SU-DHL-6 (cell line): ENCODE data around the gene WDR74.

ENCODE experiments used
- H2AFZ ChIP-seq: fragments of 200-600 bp; sonication (generic); 2 replicates; pipeline ENCODE4 v1.6.1; 2014; ENCODE audit warnings: low read depth, mild to moderate bottlenecking, moderate library complexity, mixed read lengths, antibody characterized with exemption, low read length; ENCODE audit not compliant: severe bottlenecking
- H3F3A ChIP-seq: fragments of 200-600 bp; shearing (Covaris generic); 2 replicates; pipeline ENCODE4 v1.6.0; 2016; ENCODE audit warnings: antibody characterized with exemption, mild to moderate bottlenecking; ENCODE audit not compliant: insufficient read depth
- H3K27ac ChIP-seq: fragments of 200-600 bp; sonication (generic); 2 replicates; pipeline ENCODE4 v1.5.1; 2016; ENCODE audit warnings: low read depth, mild to moderate bottlenecking, low read length, moderate library complexity, mixed read lengths
- H3K27me3 ChIP-seq: fragments of 200-600 bp; sonication (generic), shearing (Covaris generic); 2 replicates; pipeline ENCODE4 v1.6.0; 2014; ENCODE audit warnings: mild to moderate bottlenecking, low read length
- H3K36me3 ChIP-seq: fragments of 200-600 bp; sonication (generic); 2 replicates; pipeline ENCODE4 v1.6.1; 2014; ENCODE audit warnings: mild to moderate bottlenecking, low read length, mixed read lengths
- H3K4me2 ChIP-seq: fragments of 300-600, 200-600 bp; shearing (Covaris generic), sonication (generic); 2 replicates; pipeline ENCODE4 v1.6.0; 2014; ENCODE audit warnings: low read length, low read depth, mild to moderate bottlenecking; ENCODE audit not compliant: poor library complexity, severe bottlenecking
- H3K4me3 ChIP-seq: fragments of 200-600 bp; sonication (generic); 2 replicates; pipeline ENCODE4 v1.5.1; 2014; ENCODE audit warnings: antibody characterized with exemption, low read length, mild to moderate bottlenecking, mixed read lengths; ENCODE audit not compliant: insufficient read depth, poor library complexity, severe bottlenecking
- H3K79me2 ChIP-seq: fragments of 200-600 bp; sonication (generic); 2 replicates; pipeline ENCODE4 v1.6.1; 2014; ENCODE audit warnings: mild to moderate bottlenecking, low read length, moderate library complexity; ENCODE audit not compliant: insufficient read depth
- H3K9ac ChIP-seq: fragments of 200-600 bp; sonication (generic); 2 replicates; pipeline ENCODE4 v1.7.0; 2014; ENCODE audit warnings: mild to moderate bottlenecking, low read length
- H3K9me2 ChIP-seq: fragments of 200-600 bp; sonication (generic); replicated peaks from 2 replicates; pipeline ENCODE4 v1.6.1; 2014; ENCODE audit warnings: low read length; ENCODE audit not compliant: insufficient read depth
- H3K9me3 ChIP-seq: fragments of 200-600 bp; sonication (generic); 2 replicates; pipeline ENCODE4 v1.6.1; 2014; ENCODE audit warnings: low read length, mixed read lengths; ENCODE audit not compliant: insufficient read depth
- H4K20me1 ChIP-seq: fragments of 200-600 bp; sonication (generic); 2 replicates; pipeline ENCODE4 v1.6.1; 2014; ENCODE audit warnings: low read depth, mild to moderate bottlenecking, antibody characterized with exemption, low read length, moderate library complexity, mixed read lengths
- EZH2phosphoT487 ChIP-seq: fragments of 200-600 bp; sonication (generic), shearing (Covaris generic); conservative IDR thresholded peaks from 2 replicates; pipeline ENCODE4 v1.6.1; 2018; ENCODE audit warnings: mild to moderate bottlenecking, antibody characterized with exemption, low read length, moderate library complexity, mixed read lengths
- TF ChIP-seq, protein P1 (sequence below): fragments of 200-600 bp; sonication (generic); IDR thresholded peaks from one replicate; pipeline ENCODE4 v1.5.1; 2017; ENCODE audit warnings: antibody characterized with exemption, mild to moderate bottlenecking, low read length, moderate library complexity; ENCODE audit not compliant: insufficient read depth, poor library complexity, severe bottlenecking

Gene WDR74

GRCh38 chr11:62851807-62852522 lies 12.6 kb upstream of the WDR74 start:
- peaks cover 39% of the 10 kb centered on the region for H3K36me3 ChIP-seq
- H3K4me3 ChIP-seq = no peak overlapping the region
- H3K4me2 ChIP-seq = peak overlapping the region; percentile 93
- H3K9me2 ChIP-seq = no peaks in the 10 kb centered on the region
- TF ChIP-seq, protein P1, sequence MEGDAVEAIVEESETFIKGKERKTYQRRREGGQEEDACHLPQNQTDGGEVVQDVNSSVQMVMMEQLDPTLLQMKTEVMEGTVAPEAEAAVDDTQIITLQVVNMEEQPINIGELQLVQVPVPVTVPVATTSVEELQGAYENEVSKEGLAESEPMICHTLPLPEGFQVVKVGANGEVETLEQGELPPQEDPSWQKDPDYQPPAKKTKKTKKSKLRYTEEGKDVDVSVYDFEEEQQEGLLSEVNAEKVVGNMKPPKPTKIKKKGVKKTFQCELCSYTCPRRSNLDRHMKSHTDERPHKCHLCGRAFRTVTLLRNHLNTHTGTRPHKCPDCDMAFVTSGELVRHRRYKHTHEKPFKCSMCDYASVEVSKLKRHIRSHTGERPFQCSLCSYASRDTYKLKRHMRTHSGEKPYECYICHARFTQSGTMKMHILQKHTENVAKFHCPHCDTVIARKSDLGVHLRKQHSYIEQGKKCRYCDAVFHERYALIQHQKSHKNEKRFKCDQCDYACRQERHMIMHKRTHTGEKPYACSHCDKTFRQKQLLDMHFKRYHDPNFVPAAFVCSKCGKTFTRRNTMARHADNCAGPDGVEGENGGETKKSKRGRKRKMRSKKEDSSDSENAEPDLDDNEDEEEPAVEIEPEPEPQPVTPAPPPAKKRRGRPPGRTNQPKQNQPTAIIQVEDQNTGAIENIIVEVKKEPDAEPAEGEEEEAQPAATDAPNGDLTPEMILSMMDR = no peak
- TF ChIP-seq EZH2phosphoT487 = no peak
- no peaks in the 10 kb centered on the region for H3K9me3 ChIP-seq
- peak overlapping the region; percentile 20; the same call in 1 of the 2 replicates for H3K27ac ChIP-seq
- H3K79me2 ChIP-seq = peaks cover 34% of the 10 kb centered on the region
- no peak overlapping the region for H2AFZ ChIP-seq
- peaks cover 69% of the 10 kb centered on the region for H3F3A ChIP-seq
- no peaks in the 10 kb centered on the region for H3K27me3 ChIP-seq
- no peak overlapping the region for H3K9ac ChIP-seq
- peaks cover 23% of the 10 kb centered on the region for H4K20me1 ChIP-seq

GRCh38 chr11:62850911-62851806 lies 11.8 kb upstream of the WDR74 start:
- no peak for TF ChIP-seq EZH2phosphoT487
- TF ChIP-seq, protein P1 = no peak
- Histone ChIP-seq H3K79me2 (peaks cover 26% of the 10 kb centered on the region), H3K27ac (peak overlapping the region; percentile 30), H2AFZ (no peak overlapping the region), H3K4me3 (no peak overlapping the region), H3K4me2 (no peak overlapping the region), H3K9me2 (no peaks in the 10 kb centered on the region), H4K20me1 (peaks cover 23% of the 10 kb centered on the region), H3K9ac (no peak overlapping the region), H3K36me3 (peaks cover 39% of the 10 kb centered on the region), H3F3A (peaks cover 69% of the 10 kb centered on the region), H3K27me3 (no peaks in the 10 kb centered on the region), H3K9me3 (no peaks in the 10 kb centered on the region)

DNA sequence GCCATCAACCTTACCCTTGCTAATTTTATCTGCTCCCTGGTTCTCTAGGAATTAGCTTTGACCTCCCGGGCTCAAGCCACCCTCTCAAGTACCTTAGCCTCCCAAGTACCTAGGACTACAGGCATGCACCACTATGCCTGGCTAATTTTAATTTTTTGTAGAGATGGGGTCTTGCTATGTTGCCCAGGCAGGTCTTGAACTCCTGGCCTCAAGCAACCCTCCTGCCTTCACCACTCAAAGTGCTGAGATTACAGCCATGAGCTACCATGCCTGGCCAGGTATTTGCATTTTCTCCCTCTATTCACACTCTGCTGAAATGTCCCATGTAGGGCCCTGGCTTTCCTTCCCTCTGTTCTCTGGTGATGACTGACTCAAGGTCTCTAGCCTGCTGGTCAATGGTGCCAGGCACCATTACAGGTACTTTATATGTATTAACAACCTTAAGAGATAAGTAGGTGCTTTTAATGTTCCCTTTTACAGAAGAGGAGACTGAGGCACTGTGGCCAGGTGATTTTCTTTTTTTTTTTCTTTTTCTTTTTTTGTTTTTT lies 8.5 kb upstream of the WDR74 start:
- no peak overlapping the region for H3K9ac ChIP-seq

More for the DNA sequence above, 8.5 kb upstream of the WDR74 start:
- H3K27me3 ChIP-seq = no peaks in the 10 kb centered on the region
- peaks cover 43% of the 10 kb centered on the region for H3F3A ChIP-seq
- peaks cover 12% of the 10 kb centered on the region for H3K36me3 ChIP-seq
- no peak for TF ChIP-seq EZH2phosphoT487
- TF ChIP-seq, protein P1 = no peak
- no peaks in the 10 kb centered on the region for H3K9me2 ChIP-seq
- no peaks in the 10 kb centered on the region for H3K79me2 ChIP-seq
- H3K4me3 ChIP-seq = no peak overlapping the region
- H4K20me1 ChIP-seq = 0 out of 2 replicates have a peak, but pooled peaks cover 1% of the 10 kb centered on the region
- H2AFZ ChIP-seq = no peak overlapping the region
- no peak overlapping the region for H3K27ac ChIP-seq
- no peak overlapping the region for H3K4me2 ChIP-seq
- H3K9me3 ChIP-seq = no peaks in the 10 kb centered on the region
